Smooth muscle cell (in vitro differentiated cells): ENCODE results near the gene HOXA3. TPM values are rescaled to one million over a fixed set of nuclear protein-coding genes. Genes with fewer than 3 reads are reported as not detected.

Experiments
- DNase-seq: peaks from one replicate; lab custom pipeline; 2025; ENCODE audit not compliant: unreplicated experiment; lab: John Stamatoyannopoulos, UW
- H2AFZ ChIP-seq: fragments of 200-600 bp; sonication (generic); 2 replicates; pipeline ENCODE4 v1.6.0; 2016; ENCODE audit warnings: antibody characterized with exemption, low read depth, mild to moderate bottlenecking
- H3F3A ChIP-seq: fragments of 200-600 bp; sonication (generic); 2 replicates; pipeline ENCODE4 v1.6.0; 2017; ENCODE audit warnings: antibody characterized with exemption, low read depth
- H3K27ac ChIP-seq: fragments of 200-600 bp; sonication (generic); 2 replicates; pipeline ENCODE4 v1.5.1; 2016; ENCODE audit warnings: low read depth, mild to moderate bottlenecking
- H3K27me3 ChIP-seq: fragments of 200-600 bp; sonication (generic); 2 replicates; pipeline ENCODE4 v1.6.1; 2016; ENCODE audit warnings: low read depth, mild to moderate bottlenecking
- H3K36me3 ChIP-seq: fragments of 200-600 bp; sonication (generic); 2 replicates; pipeline ENCODE4 v1.5.1; 2016; ENCODE audit warnings: low read depth
- H3K4me1 ChIP-seq: fragments of 200-600 bp; sonication (generic); 2 replicates; pipeline ENCODE4 v1.5.1; 2016; ENCODE audit warnings: low read depth
- H3K4me2 ChIP-seq: fragments of 200-600 bp; sonication (generic); 2 replicates; pipeline ENCODE4 v1.6.0; 2016; ENCODE audit warnings: mild to moderate bottlenecking
- H3K4me3 ChIP-seq: fragments of 200-600 bp; sonication (generic); 2 replicates; pipeline ENCODE4 v1.5.1; 2016; ENCODE audit warnings: mild to moderate bottlenecking
- H3K79me2 ChIP-seq: fragments of 200-600 bp; sonication (generic); 2 replicates; pipeline ENCODE4 v1.6.0; 2016; ENCODE audit warnings: low read depth, mild to moderate bottlenecking
- H3K9ac ChIP-seq: fragments of 200-600 bp; sonication (generic); 2 replicates; pipeline ENCODE4 v1.6.0; 2016; ENCODE audit warnings: low read depth
- H3K9me3 ChIP-seq: fragments of 200-600 bp; sonication (generic); replicated peaks from 2 replicates; pipeline ENCODE4 v1.5.1; 2016; ENCODE audit warnings: low read depth
- H4K20me1 ChIP-seq: fragments of 200-600 bp; sonication (generic); 2 replicates; pipeline ENCODE4 v1.6.0; 2016; ENCODE audit warnings: low read depth
- WGBS: methylation state at CpG from one replicate; pipeline ENCODE4 v1.1.7; 2016; ENCODE audit warnings: low lambda C conversion rate; 5-methylcytosine and 5-hydroxymethylcytosine counted together
- polyA plus RNA-seq: library from polyadenylated mRNA; unstranded; fragments of >200 nt; fragmentation: Nextera tagmentation; extraction: Ambion mirVana; gene quantifications from 2 replicates; pipeline ENCODE4 v1.2.1, GENCODE V29; 2016
- total RNA-seq: library from RNA; depleted of rRNA; stranded (reverse); fragments of >200 nt; gene quantifications from 2 replicates; pipeline ENCODE4 v1.2.3, GENCODE V29; 2014
- TF ChIP-seq, protein P1 (sequence below): fragments of 200-600 bp; sonication (generic); IDR thresholded peaks from 2 replicates; pipeline ENCODE4 v1.5.1; 2017; ENCODE audit warnings: borderline replicate concordance, mild to moderate bottlenecking, antibody characterized with exemption; ENCODE audit not compliant: insufficient read depth, poor library complexity, severe bottlenecking

HOXA3 gene
- total and polyA plus RNA-seq, 2 experiments from 2014 or later, result 0.13 to 0.31 TPM

DNA sequence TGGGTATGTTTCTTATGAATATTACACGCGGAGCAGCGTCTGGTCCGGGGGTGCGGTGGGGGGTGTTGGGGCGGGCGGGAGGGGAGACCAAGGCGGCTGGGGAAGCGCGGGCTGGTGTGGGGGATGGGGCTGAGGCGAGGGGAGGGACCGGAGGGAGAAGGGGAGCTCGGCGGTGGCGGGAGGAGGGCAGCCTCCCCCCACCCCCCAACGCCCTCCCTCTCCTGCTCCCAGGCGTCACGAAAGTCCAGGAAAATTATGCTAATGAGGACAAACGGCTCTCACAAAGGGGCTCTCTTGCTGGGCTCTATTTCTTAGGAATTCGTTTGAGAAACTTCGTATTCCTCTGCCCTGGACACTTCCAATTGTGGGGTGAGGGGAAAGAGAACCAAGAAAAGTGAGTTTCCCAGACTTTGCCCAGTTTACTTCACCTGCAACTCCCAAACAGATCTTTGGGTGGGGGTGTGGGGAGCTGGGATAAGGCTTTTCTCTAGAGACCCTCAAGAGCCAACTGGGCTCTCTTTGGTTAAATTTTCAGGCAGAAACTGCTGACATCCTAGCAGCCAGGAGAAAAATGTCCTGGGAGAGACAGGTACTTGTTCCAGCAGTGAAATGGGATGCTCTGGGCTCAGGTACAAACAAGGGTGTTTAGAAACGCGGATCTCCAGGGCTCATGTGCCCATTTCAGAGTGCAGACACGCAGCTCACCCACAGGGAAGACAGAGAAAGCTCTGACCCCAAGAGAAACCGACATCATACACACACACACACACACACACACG lies 38.2 kb downstream of the HOXA3 start:
- Histone ChIP-seq H4K20me1 (peaks cover 11% of the 10 kb centered on the region), H3K79me2 (no peaks in the 10 kb centered on the region)
- WGBS, result 3% methylated on average over 10 of the region's 26 CpGs

DNA sequence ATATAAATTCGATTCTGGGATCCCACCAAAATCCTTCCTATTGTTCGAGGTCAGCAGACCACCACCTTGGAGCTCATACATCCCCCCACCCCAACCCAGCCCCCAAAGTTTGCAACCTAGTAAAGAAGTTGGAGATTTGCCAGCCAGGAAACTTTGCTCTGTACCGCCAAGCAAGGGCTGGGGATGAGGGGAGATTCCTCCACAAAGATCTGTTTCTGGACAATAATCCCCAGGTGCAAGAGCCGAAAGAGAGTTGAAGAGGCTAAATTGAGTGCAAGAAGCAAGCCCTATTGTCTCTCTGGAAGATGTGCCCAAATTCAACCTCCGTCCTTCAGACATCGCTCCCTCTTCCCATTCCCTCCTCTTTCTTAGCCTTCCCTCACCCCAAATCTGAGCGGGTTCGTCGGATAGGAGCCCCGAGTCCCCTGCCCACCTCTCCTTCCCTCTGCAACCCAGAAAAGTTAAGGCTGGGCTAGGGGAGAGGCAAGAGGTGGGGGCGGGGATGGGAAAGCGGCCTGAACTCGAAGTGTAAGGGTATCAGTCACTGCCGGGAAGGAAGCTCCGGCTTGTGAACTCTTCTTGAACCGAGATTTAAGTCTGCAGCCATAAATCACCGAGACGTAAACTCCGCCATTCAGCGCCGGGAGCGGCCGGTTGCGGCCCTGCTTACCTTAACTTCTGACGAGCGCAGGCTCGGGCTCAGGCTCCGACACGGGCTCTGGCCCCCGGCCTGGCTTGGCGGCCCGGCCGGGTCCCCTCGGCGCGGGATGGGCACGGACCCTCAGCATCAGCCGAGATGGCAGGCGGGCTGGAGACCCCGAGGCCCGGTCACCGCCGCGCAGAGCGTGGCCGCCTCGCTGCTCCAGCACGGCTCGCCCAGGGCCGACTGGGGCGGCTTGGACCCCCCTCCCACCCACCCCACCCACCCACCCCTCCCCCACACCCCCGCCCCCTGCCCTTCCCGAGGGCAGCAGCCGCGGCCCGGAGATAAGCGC lies 39.1 kb downstream of the HOXA3 start:
- peaks cover 100% of the 10 kb centered on the region for H3K27me3 ChIP-seq
- H3K79me2 ChIP-seq, result no peaks in the 10 kb centered on the region
- WGBS, result 2% methylated on average over 40 of the region's 57 CpGs
- peaks cover 7% of the 10 kb centered on the region for H3K4me1 ChIP-seq
- TF ChIP-seq, protein P1, sequence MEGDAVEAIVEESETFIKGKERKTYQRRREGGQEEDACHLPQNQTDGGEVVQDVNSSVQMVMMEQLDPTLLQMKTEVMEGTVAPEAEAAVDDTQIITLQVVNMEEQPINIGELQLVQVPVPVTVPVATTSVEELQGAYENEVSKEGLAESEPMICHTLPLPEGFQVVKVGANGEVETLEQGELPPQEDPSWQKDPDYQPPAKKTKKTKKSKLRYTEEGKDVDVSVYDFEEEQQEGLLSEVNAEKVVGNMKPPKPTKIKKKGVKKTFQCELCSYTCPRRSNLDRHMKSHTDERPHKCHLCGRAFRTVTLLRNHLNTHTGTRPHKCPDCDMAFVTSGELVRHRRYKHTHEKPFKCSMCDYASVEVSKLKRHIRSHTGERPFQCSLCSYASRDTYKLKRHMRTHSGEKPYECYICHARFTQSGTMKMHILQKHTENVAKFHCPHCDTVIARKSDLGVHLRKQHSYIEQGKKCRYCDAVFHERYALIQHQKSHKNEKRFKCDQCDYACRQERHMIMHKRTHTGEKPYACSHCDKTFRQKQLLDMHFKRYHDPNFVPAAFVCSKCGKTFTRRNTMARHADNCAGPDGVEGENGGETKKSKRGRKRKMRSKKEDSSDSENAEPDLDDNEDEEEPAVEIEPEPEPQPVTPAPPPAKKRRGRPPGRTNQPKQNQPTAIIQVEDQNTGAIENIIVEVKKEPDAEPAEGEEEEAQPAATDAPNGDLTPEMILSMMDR, result no peak
- H3K9ac ChIP-seq, result no peak overlapping the region
- H3K27ac ChIP-seq, result no peak overlapping the region
- H3F3A ChIP-seq, result no peaks in the 10 kb centered on the region
- H3K36me3 ChIP-seq, result no peaks in the 10 kb centered on the region
- peak overlapping the region; percentile 78 for H3K4me2 ChIP-seq
- no peak overlapping the region for H2AFZ ChIP-seq
- H3K9me3 ChIP-seq, result no peaks in the 10 kb centered on the region
- peak overlapping the region; percentile 36 for H3K4me3 ChIP-seq
- peaks cover 11% of the 10 kb centered on the region for H4K20me1 ChIP-seq
- DNase-seq, result no peak

More for the DNA sequence above, 38.2 kb downstream of the HOXA3 start:
- Histone ChIP-seq H3F3A (no peaks in the 10 kb centered on the region), H3K36me3 (no peaks in the 10 kb centered on the region), H3K4me1 (peaks cover 7% of the 10 kb centered on the region), H3K27me3 (peaks cover 100% of the 10 kb centered on the region), H3K4me2 (peak overlapping the region; percentile 78), H2AFZ (no peak overlapping the region), H3K9ac (no peak overlapping the region), H3K27ac (no peak overlapping the region), H3K4me3 (peak overlapping the region; percentile 17), H3K9me3 (no peaks in the 10 kb centered on the region)
- TF ChIP-seq, protein P1, result no peak
- no peak for DNase-seq

DNA sequence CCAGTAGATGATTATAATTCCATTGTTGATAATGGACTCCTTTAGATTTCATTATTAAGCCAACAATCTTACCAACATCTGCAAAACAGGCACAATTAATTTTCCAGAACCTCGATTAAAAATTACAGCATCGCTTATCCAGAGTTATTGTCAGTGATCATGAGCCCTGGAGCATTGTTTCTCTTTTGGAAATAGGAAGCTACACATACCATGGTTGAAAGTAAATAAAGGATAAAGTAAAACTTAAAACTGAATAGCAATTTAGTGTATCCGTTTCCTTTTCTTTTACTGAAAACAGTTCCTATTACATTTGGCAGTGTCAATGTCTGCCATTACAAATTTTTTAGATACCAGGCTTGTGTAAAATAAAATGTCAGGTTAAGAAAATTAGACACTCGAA lies 40.0 kb downstream of the HOXA3 start:
- H4K20me1 ChIP-seq, result peaks cover 11% of the 10 kb centered on the region
- no peak for DNase-seq
- H3K36me3 ChIP-seq, result no peaks in the 10 kb centered on the region
- H3K27me3 ChIP-seq, result peaks cover 100% of the 10 kb centered on the region
- no peaks in the 10 kb centered on the region for H3K79me2 ChIP-seq
- no peak overlapping the region for H3K4me2 ChIP-seq
- H3K4me1 ChIP-seq, result peaks cover 7% of the 10 kb centered on the region
- H3K27ac ChIP-seq, result no peak overlapping the region
- no peak overlapping the region for H2AFZ ChIP-seq
- H3K9ac ChIP-seq, result no peak overlapping the region
- H3K4me3 ChIP-seq, result peak overlapping the region; percentile 10
- H3K9me3 ChIP-seq, result no peaks in the 10 kb centered on the region
- H3F3A ChIP-seq, result no peaks in the 10 kb centered on the region
- WGBS, result 43% methylated on average over 4 of the region's 4 CpGs
- TF ChIP-seq, protein P1, result no peak
